ENCODE data around the gene TALDO1. TPM values are rescaled to one million over a fixed set of nuclear protein-coding genes. Genes with fewer than 3 reads are reported as not detected.

The TALDO1 gene
- total RNA-seq, 1 donor from 2014 or later, result 176 TPM

DNA sequence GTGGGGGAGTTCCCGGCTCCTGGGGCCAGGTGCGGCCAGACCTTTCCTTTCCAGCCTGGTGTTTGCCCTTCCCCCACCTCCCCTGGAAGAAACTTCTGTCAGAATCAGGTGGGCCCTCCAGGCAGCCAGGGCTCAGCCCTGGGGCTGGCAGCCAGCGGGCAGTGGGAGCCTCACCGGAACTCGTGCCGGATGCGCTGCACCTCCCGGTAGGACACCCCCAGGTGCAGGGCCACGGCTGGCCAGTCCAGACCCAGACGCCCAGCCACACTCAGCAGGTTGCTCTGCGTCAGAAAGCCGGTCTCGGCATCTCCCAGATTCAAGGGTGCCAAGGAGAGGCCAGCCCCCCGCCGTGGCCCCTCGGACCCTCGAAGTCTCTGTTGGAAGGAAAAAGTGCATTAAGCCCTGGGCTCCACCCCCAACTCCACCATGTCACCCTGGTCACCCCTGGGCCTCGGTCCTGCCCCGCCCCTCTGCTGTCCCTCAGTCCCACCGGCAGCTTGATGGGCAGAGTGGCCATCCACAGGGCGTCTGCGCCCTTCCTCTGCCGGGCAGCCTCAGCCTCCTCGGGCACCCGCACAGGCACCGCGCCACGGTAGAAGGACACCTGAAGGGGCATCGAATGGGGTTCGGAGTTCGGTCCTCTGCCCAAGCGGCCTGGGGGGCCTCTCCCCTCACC, 52.5 kb downstream of the TALDO1 start:
- DNase-seq (ENCODE audit: low spot score), result no peak

DNA sequence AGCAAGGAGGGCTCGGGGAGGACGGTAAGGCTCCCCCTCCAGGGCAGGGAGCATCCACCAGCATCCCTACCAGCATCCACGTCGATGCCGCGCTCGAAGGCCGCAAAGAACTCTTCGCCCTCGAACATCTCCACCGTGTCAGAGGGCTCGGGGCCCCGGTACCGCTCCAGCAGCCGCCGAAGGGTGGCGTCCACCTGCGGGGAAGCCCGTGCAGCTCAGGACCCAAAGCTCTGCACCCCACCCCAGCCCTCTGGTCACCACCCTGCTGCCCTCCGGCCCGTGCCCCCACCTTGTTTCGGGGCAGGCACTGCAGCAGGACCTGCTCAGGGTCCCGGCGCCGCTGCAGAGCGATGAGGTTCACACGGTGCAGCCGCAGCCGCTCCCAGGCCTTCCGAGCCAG, 53.2 kb downstream of the TALDO1 start:
- DNase-seq (ENCODE audit: low spot score), result no peak

DNA sequence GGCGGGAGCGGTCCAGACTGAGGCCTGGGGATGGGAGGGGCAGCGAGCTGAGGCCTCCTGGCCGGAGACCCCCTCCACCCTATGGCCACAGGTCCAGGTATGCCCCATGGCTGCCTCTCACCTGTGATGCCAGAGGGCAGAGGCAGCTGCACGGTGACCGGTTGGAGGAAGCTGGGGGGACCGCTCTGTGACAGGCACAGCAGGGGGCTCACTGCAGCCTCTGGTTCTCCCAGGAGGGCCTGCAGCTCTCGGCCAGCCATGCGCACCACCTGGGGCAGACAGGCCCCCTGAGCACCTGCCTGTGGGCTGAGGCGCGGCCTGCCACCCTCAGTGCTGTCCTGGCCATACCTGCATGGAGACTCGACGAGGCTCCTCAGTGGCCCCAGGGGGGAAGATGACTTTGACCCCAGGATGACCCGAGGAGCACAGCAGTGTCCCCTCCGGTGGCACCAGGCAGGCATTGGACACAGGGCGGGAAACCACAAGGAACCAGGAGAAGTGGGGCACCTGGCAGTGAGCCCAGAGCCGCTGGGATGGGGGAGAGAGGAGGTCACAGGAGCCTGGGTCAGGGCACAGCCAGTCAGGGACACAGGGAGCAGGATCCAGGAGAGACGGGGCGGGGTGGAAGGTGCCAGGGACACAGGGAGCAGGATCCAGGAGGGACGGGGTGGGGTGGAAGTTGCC, 54.0 kb downstream of the TALDO1 start:
- DNase-seq (ENCODE audit: low spot score), result no peak

DNA sequence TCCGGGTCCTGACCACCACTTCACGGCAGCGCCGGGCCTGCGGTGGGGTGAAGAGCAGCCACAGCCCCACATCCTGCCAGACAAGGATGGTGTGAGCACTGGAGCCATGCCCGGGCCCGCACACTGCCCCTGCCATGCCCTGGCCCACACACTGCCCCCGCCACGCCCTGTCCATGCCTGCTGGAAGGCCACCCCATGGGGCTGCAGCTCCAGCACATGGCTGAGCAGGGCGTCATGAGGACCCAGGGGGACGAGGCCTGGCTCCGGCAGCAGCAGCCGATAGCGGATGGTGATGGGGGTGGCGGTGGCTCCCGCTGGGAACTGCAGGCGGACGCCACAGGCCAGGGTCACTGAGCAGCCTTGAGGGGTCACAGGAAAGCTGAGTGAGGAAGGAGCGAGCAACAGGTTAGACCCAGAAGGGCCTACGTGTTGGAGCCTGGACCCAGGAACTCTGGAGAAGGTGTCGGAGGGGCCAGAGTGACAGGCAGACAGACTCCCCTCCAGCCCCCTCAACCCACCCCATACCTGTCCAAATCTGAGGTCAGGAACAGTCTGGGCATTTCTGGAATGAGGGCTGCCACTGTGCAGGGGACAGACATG, 54.9 kb downstream of the TALDO1 start:
- DNase-seq (ENCODE audit: low spot score), result no peak

DNA sequence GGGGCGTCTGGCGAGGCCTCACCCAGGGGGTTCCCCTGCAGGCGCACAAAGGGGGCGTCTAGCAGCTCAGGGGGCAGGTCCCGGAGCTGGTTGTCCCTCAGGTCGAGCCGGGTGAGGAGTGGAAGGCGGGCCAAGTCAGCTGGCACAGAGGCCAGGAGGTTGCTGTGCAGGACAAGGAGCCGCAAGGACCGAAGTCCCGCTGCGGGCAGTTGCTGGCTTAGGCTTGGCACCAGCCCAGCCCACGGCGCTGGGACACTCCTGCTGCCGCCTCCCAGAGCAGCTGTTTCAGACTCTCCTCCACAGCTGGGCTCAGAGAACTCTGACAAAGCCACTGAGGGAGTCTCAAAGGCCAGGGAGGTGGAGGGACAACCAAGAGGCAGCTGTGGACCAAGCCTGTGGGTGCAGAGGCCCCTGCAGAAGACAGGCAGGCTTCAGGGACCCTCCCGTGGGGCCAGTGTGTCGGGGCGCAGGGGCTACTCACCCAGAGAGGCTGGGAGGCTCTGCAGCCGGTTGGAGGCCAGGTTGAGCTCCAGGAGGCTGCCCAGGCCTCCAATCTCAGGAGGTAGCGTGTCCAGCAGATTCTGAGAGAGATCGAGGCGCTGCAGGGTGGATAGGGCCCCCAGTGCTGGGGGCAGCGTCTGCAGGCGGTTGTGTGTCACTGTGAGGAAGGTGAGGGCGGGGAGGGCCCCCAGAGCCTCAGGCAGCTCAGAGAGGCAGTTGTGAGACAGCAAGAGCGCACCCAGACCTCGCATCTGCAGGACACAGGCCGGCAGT, 55.6 kb downstream of the TALDO1 start:
- DNase-seq (ENCODE audit: low spot score), result no peak

DNA sequence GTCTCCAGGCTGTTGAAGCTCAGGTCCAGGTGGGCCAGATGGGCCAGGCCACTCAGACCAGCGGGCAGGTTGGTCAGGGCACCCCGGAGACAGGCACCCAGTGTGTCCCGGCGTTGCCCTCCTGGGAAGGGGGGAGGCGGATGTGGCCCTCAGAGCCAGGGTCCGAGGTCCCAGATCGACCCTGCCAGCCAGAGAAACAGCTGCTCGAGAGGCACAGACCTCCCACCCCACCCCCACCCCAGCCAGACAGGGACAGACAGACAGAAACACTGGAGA, 56.1 kb downstream of the TALDO1 start:
- DNase-seq (ENCODE audit: low spot score), result no peak

DNA sequence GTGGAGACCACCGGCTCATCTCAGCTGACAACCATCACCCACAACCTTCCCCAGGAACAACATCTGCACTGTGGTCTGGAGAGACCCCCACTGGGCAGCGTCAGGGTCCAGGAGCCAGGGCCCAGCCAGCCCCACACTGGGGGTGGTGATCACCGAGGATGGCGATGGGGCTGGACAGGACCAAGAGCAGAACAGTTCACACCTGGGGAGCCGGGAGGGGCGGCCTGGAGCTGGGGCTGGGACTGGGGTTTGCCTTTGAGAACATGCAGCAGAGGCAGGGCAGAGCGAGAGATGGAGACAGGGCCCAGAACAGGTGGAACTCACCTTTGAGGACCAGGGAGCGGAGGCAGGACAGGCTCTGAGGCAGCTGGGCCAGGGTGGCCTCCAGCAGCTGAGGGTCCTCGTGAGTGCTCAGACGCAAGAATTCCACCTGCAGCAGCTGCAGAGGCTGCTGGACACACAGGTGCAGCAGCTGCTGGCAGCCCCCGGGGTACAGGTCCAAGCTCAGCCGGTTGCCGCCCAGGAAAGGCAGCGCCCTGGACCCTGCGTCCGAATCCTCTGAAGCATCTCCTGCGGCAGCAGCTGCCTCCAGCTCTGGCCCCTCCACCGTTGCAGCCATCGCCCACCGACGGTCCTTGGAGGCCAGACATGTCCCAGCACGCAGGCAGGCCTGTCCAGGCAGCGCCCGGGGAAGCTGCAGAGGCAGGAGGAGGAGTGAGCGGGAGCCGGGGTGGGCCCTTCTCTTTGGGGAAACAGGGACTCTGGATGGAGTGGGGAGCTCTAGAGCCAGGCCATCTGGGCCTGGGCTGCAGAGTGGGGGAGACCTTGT, 56.7 kb downstream of the TALDO1 start:
- no peak for DNase-seq (ENCODE audit: low spot score)

DNA sequence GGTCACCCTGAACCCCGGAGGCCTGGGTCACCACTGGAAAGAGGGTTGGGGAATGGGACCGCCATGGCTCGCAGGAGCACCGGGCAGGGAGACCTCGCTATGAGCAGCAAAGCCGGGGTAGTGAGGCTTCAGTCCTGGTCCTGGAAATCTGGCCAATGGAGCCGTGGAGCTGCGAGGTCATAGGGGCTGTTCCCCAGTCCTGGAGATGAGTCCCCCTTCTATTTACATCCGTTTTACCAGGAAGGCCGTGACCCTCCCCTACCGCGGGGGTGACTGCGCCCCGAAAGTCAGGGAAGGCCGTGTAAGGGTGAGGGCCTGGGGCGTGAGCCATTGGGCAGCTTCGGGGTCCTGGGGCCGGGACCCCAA, 57.3 kb downstream of the TALDO1 start:
- no peak for DNase-seq (ENCODE audit: low spot score)

DNA sequence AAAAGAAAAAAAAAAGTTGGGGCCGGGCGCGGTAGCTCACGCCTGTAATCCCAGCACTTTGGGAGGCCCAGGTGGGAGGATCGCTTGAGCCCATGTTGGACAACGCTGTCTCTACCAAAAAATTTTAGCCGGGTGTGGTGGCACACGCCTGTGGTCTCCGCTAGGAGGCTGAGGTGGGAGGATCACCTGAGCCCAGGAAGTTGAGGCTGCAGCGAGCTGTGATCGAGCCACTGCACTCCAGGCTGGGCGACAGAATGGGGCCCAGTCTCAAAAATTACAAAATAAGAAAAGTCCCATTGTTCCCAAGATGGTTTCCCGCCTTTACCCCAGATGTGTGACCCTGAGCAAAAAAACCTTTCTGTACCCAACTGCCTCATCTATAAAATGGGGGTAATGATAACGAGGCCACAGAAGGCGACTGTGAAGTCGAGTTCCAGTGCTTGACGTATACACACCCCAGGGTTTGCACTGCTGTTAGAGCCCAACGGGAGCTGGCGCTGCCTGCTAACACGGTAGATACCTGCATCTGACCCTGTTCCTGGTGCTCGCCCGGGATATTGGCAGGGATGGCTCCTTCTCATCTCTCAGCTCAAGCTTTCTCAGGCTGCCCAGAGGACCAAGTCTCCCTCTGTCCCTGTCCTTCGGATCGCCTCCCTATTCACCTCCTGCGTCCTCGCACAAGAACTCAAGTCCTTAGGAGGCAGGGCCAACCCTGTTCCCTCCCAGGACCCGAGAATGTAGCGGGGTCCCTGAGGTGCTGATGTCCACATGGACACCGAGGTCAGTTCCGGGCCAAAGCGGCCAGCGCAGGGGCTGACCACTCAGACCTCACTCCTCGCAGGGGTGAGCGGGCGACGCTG, 61.4 kb downstream of the TALDO1 start:
- DNase-seq (ENCODE audit: low spot score), result no peak

DNA sequence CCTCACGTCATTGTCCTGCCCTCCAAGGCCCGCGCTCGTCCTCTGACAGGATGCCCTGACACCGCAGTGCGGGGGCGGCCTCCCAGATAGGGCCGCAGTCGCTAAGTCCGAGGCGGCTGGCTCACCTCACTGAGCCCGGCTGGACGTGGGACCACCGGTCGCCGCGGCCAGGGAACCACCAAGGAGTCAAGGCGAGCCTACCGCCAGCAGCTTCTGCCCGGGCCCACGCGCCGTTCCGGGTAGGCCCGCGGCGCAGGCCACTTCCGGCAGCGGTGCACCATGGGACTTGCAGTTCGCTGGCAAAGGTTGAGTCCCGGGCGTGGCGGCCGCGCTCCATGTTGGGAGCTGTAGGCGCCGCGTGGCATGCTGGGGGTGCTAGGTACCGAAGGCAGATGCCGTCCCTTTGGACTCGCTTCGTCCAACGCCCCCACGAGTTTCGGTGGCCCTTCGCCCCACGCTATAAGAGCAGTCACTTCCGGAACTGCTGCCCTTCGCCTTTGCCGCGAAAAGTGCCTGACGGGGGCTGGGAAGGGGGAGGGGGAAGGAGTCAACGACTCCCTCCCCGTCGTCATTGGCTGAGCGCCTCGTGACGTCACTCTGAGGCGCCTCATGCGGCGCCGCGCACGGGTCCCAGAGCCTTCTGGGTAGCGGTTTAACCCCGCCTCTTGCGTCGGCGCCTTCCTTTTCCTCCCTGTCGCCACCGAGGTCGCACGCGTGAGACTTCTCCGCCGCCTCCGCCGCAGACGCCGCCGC, 62.2 kb downstream of the TALDO1 start, which contains the start of gene RPLP2:
Gene RPLP2 (plus strand): TSS at position 681 of the 753 bp plus-strand sequence. CDS start 268 bp downstream, outside the sequence.
- DNase-seq (ENCODE audit: low spot score), result peak; percentile 97

DNA sequence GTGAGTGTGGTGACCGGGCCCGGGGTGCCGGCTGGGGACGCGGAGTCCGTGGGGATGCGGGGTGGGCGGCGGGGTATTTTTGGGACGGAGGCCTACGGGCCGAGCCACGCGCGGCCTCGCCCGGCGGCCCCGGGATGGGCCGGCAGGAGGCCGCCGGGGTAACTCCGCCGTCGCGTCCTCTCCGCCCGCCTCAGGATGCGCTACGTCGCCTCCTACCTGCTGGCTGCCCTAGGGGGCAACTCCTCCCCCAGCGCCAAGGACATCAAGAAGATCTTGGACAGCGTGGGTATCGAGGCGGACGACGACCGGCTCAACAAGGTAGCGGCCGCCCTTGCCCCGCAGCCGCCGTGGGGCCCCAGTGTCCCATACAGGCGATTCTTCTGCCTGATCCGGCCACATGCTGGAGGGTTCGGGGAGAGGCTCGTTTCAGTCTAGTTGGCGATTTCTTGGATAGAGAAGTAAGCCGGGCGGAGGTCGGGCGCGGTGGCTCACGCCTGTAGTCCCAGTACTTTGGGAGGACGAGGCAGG, 62.8 kb downstream of the TALDO1 start:
- no peak for DNase-seq (ENCODE audit: low spot score)

DNA sequence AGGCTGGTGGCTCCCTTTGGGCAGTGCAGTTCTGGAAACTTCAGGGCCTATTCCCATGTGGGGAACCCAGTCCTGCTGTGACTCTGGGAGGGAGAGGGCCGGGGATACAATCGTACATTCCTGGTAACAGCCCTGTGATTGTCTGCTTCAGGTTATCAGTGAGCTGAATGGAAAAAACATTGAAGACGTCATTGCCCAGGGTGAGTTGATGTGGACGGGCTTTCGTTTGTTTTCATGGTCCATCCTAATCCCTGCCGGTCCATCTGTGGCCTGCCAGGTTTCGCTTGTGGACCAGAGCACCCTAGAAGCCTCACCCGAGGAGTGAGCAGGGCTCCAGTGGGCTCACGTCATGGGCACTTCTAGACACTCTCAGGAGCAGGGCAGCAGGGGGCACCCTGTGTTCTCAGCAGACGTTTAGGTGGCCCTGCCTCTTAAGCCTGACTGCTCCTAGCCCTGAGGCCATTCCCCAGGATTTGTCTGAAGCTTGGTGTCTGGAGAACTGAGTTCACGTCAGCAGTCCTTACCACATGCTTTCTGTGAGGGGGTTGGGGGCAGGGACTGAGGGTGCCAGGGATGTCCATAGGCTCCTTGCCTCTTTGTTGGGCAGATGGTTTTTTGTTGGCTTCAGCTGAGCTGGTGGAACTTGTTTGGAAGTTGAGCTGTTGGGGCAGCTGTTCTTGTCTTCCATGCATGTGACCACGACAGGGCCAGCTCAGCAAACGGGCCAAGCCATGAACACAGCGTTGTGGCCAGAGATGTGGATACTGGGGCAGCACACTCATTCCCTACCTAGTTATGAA, 64.4 kb downstream of the TALDO1 start:
- DNase-seq (ENCODE audit: low spot score), result no peak

DNA sequence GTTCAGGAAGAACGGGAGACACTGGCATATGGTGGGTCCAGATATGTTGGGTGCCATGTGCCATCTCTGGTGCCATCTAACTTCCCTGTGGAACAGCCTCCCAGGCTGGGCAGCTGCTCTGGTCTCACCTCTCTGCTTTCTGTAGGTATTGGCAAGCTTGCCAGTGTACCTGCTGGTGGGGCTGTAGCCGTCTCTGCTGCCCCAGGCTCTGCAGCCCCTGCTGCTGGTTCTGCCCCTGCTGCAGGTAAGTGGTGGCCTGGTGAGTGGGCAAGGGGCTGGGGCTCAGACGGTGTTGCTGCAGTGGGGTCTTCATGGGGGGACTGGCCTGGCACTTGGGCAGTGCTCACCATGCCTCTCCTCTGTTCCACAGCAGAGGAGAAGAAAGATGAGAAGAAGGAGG, 65.1 kb downstream of the TALDO1 start:
- no peak for DNase-seq (ENCODE audit: low spot score)

DNA sequence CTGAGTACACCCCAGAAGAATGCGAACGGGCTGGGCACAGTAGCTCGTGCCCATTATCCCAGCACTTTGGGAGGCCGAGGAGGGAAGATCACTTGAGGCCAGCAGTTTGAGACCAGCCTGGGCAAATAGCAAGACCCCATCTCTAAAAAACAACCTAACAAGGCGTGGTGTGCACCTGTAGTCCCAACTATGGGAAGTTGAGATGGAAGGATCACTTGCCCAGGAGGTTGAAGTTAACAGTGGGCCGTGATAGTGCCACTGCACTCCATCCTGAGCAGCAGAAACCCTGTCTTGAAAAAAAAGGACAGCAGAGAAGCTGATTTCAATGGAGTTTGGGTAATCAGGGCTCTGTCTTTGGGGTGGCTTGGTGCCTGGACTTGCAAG, 65.8 kb downstream of the TALDO1 start:
- no peak for DNase-seq (ENCODE audit: low spot score)

DNA sequence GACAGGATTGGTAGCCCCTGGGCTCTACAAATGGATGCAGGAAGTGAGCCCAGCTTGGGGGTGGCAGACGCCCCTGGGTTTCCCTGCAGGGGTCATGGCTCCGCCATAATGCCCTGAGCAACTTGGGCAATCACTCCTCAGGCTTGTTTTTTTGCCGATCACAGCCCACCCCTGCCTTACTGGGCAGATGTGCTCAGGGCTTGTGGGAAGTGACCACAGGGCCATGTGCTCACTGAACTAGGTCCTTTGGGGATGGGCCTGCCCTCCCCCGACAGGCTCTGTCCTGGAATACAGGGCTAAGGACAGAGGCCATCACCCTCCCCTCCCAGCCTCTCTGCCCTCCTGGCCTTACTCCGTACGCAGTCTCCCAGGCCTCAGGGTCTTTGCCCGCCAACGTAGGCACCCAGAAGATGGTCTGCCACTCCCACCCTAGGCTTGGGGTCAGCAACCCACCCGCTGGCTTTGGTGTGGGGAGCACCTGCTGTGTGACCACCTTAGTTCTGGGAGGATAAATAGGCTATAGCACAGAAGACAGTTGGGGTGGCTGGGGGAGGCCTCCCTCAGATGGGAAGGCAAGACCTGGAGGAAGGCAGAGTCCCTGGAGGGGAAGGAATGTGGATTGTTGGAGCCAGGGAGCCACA, 66.3 kb downstream of the TALDO1 start:
- DNase-seq (ENCODE audit: low spot score), result no peak
